ENCODE results near the gene STXBP3.
A peak's percentile ranks its signal among the peaks of the same experiment; 100 is the strongest.

STXBP3 gene

GRCh38 chr1:108729481-108729880 lies 17.0 kb upstream of the STXBP3 start:
- CTCF ChIA-PET, result interaction anchor here (1.0 to 1.5 kb wide), 2 partner anchors 12 to 20 kb away, joined by 3 to 4 read pairs; no protein-coding TSS in a partner anchor
- POLR2A ChIA-PET, result no interaction called here
- TF ChIP-seq CTCF (IDR thresholded peaks at IDR 0.05; ENCODE audit: control extremely low read depth, extremely low read depth, low read depth, missing control alignments), result no peak
- no peak for DNase-seq (ENCODE audit: extremely low spot score)

GRCh38 chr1:108732398-108732797 lies 14.1 kb upstream of the STXBP3 start:
- no peak for DNase-seq (ENCODE audit: extremely low spot score)
- ChIA-PET CTCF (no interaction called here), POLR2A (no interaction called here)
- TF ChIP-seq CTCF (IDR thresholded peaks at IDR 0.05; ENCODE audit: control extremely low read depth, extremely low read depth, low read depth, missing control alignments), result no peak

GRCh38 chr1:108734171-108734865 lies 12.2 kb upstream of the STXBP3 start:
- POLR2A ChIA-PET, result no interaction called here
- CTCF ChIA-PET, result interaction anchor here (2.3 to 2.7 kb wide), 2 partner anchors 11 kb away, joined by 12 read pairs; no protein-coding TSS in a partner anchor
- no peak for DNase-seq (ENCODE audit: extremely low spot score)
- no peak for TF ChIP-seq CTCF (IDR thresholded peaks at IDR 0.05; ENCODE audit: control extremely low read depth, extremely low read depth, low read depth, missing control alignments)

GRCh38 chr1:108742253-108742652 lies 4.2 kb upstream of the STXBP3 start:
- ChIA-PET POLR2A (no interaction called here), CTCF (no interaction called here)
- DNase-seq (ENCODE audit: extremely low spot score), result no peak
- no peak for TF ChIP-seq CTCF (IDR thresholded peaks at IDR 0.05; ENCODE audit: control extremely low read depth, extremely low read depth, low read depth, missing control alignments)

- CTCF ChIA-PET, result interaction anchor here (1.0 to 2.5 kb wide), 2 partner anchors 9 to 10 kb away, joined by 3 to 12 read pairs; no protein-coding TSS in a partner anchor
- POLR2A ChIA-PET, result no interaction called here
- DNase-seq (ENCODE audit: extremely low spot score), result no peak
- no peak for TF ChIP-seq CTCF (IDR thresholded peaks at IDR 0.05; ENCODE audit: control extremely low read depth, extremely low read depth, low read depth, missing control alignments)
Observed at GRCh38 chr1:108745980-108746381, 493 bp upstream of the STXBP3 start.

- no peak for TF ChIP-seq CTCF (IDR thresholded peaks at IDR 0.05; ENCODE audit: control extremely low read depth, extremely low read depth, low read depth, missing control alignments)
- peak; percentile 39 for DNase-seq (ENCODE audit: extremely low spot score)
- POLR2A ChIA-PET, result no interaction called here
- CTCF ChIA-PET, result interaction anchor here (0.6 to 2.0 kb wide), 3 partner anchors 16 to 50 kb away, joined by 3 to 5 read pairs (median 4); no protein-coding TSS in a partner anchor
Observed at GRCh38 chr1:108747171-108747850, 837 bp downstream of the STXBP3 start.

All from GM10248 (cell line).